PFSK-1 (cell line): ENCODE measurements around the gene EMCN.

Experiments
- FOXP2 ChIP-seq: optimal IDR thresholded peaks from 2 replicates; pipeline ENCODE3; 2011; ENCODE audit warnings: borderline replicate concordance, control low read depth, inconsistent platforms; ENCODE audit not compliant: insufficient read depth; ENCODE audit errors: extremely low read length, extremely low read depth
- POLR2AphosphoS5 ChIP-seq: IDR thresholded peaks from 2 replicates; pipeline ENCODE4 v1.6.1; 2012; ENCODE audit warnings: low read depth, mild to moderate bottlenecking, control low read depth, low read length, moderate library complexity
- REST ChIP-seq, 2 experiments: IDR thresholded peaks; 2 replicates each; pipeline versions ENCODE4 v1.6.1 to v1.8.0; 2011 to 2012; ENCODE audit warnings: low read depth in 2 of 2, low read length in 2 of 2, control low read depth in 1 of 2, inconsistent platforms in 1 of 2, mild to moderate bottlenecking in 1 of 2, moderate library complexity in 1 of 2; ENCODE audit not compliant: insufficient read depth in 1 of 2
- SIN3A ChIP-seq: IDR thresholded peaks from 2 replicates; pipeline ENCODE4 v1.6.1; 2012; ENCODE audit warnings: mild to moderate bottlenecking, low read length, moderate library complexity, borderline replicate concordance; ENCODE audit not compliant: insufficient read depth
- TAF1 ChIP-seq: IDR thresholded peaks from 2 replicates; pipeline ENCODE4 v1.6.1; 2012; ENCODE audit warnings: low read length, control low read depth, borderline replicate concordance; ENCODE audit not compliant: insufficient read depth

- TF ChIP-seq POLR2AphosphoS5 (no peak), REST (IDR thresholded peaks at IDR 0.05; ENCODE audit: insufficient read depth in 1 of 2, low read depth in 2 of 2, low read length in 2 of 2) (no peak), TAF1 (no peak), FOXP2 (no peak), SIN3A (no peak)
These were observed 15.9 kb upstream of the EMCN start for GRCh38 chr4:100533741-100534140.
